ENCODE measurements around the gene PDE6B. TPM values are rescaled to one million over a fixed set of nuclear protein-coding genes. Genes with fewer than 3 reads are reported as not detected.

PDE6B gene
- polyA plus RNA-seq, 1 donor from 2014 or later: 3.2 TPM

Other genes starting within 250 kb of the PDE6B start
- gene ZNF721, start 126.4 kb upstream of the PDE6B start, polyA plus RNA-seq: 43.3 and 47.1 TPM in 2 replicates
- gene PIGG, start 126.4 kb upstream of the PDE6B start, polyA plus RNA-seq: 53.5 and 60.4 TPM in 2 replicates
- gene TMEM271, start 49.3 kb upstream of the PDE6B start, polyA plus RNA-seq: 16.0 and 20.4 TPM in 2 replicates
- gene ATP5ME, start 48.7 kb downstream of the PDE6B start, polyA plus RNA-seq: 156 and 276 TPM in 2 replicates
- gene MYL5, start 49.0 kb downstream of the PDE6B start, polyA plus RNA-seq: 15.1 and 18.3 TPM in 2 replicates
- not detected in 2 replicates for gene SLC49A3, start 63.6 kb downstream of the PDE6B start, polyA plus RNA-seq
- 117 and 131 TPM in 2 replicates for gene PCGF3, start 80.3 kb downstream of the PDE6B start, polyA plus RNA-seq
- gene CPLX1, start 200.6 kb downstream of the PDE6B start, polyA plus RNA-seq: 5.1 and 7.6 TPM in 2 replicates